ENCODE data around the gene ZC2HC1B. TPM values are rescaled to one million over a fixed set of nuclear protein-coding genes. Genes with fewer than 3 reads are reported as not detected.

Gene ZC2HC1B
- total and polyA plus RNA-seq, 4 donors: 0.28 TPM; not detected in 3

- ATAC-seq (ENCODE audit: insufficient read depth, low FRiP score): peak; percentile 19
- Histone ChIP-seq H3K4me1 (ENCODE audit: control insufficient read depth in 5 of 5, insufficient read depth in 5 of 5, low read length in 5 of 5) (peaks cover 0 to 33% (median 8%) of the 10 kb centered on the region in 5 donors), H3K4me3 (no peak overlapping the region), H3K9ac (ENCODE audit: insufficient read depth in 1 of 2, low read length in 2 of 2) (peak overlapping the region in 1 of 2 donors; percentile 14), H3K27me3 (ENCODE audit: control insufficient read depth in 3 of 3, insufficient read depth in 3 of 3, low read length in 2 of 3) (no peaks in the 10 kb centered on the region), H3K27ac (ENCODE audit: low read depth in 1 of 2, low read length in 1 of 2) (peak overlapping the region; percentile 27 to 31), H3K9me3 (ENCODE audit: control insufficient read depth in 4 of 4, insufficient read depth in 3 of 4, low read length in 3 of 4) (no peaks in the 10 kb centered on the region), H3K36me3 (ENCODE audit: control insufficient read depth in 4 of 4, insufficient read depth in 4 of 4, low read length in 4 of 4) (peaks cover 0 to 2% (median 0%) of the 10 kb centered on the region in 4 donors)
- WGBS, 2 donors: 31 to 48% methylated on average over 6 of the region's 6 CpGs
- peak; percentile 88 to 98 (median 97) for DNase-seq
- TF ChIP-seq, protein P1, sequence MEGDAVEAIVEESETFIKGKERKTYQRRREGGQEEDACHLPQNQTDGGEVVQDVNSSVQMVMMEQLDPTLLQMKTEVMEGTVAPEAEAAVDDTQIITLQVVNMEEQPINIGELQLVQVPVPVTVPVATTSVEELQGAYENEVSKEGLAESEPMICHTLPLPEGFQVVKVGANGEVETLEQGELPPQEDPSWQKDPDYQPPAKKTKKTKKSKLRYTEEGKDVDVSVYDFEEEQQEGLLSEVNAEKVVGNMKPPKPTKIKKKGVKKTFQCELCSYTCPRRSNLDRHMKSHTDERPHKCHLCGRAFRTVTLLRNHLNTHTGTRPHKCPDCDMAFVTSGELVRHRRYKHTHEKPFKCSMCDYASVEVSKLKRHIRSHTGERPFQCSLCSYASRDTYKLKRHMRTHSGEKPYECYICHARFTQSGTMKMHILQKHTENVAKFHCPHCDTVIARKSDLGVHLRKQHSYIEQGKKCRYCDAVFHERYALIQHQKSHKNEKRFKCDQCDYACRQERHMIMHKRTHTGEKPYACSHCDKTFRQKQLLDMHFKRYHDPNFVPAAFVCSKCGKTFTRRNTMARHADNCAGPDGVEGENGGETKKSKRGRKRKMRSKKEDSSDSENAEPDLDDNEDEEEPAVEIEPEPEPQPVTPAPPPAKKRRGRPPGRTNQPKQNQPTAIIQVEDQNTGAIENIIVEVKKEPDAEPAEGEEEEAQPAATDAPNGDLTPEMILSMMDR (IDR thresholded peaks at IDR 0.05; ENCODE audit: control extremely low read depth, extremely low read depth): no peak
Observed at GRCh38 chr6:143901885-143902750, 37.8 kb downstream of the ZC2HC1B start.

DNA sequence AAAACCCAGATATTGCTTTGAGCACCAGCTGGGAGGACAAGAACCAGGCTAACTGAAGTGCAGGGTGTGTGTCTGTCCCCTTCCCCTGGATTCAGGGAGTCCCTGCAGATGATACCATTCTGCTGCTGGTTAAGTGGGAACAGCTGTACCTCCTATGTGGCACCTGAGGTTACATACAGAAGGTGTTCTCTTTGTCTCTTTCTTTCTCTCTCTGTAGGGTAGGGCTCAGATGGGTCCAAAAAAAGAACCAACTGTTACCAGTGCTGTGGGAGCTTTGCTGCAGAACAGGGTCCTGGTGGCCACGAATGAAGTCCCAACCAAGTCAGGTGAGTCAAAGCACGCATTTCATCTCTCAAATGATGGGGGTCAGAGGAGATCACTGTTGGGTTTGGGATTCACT is 38.6 kb downstream of the ZC2HC1B start:
- Histone ChIP-seq H3K9ac (ENCODE audit: insufficient read depth in 1 of 2, low read length in 2 of 2) (no peak overlapping the region), H3K27me3 (ENCODE audit: control insufficient read depth in 3 of 3, insufficient read depth in 3 of 3, low read length in 2 of 3) (no peaks in the 10 kb centered on the region), H3K27ac (ENCODE audit: low read depth in 1 of 2, low read length in 1 of 2) (no peak overlapping the region), H3K9me3 (ENCODE audit: control insufficient read depth in 4 of 4, insufficient read depth in 3 of 4, low read length in 3 of 4) (no peaks in the 10 kb centered on the region), H3K4me1 (ENCODE audit: control insufficient read depth in 5 of 5, insufficient read depth in 5 of 5, low read length in 5 of 5) (peaks cover 0 to 33% (median 8%) of the 10 kb centered on the region in 5 donors), H3K36me3 (ENCODE audit: control insufficient read depth in 4 of 4, insufficient read depth in 4 of 4, low read length in 4 of 4) (peaks cover 0 to 2% (median 0%) of the 10 kb centered on the region in 4 donors), H3K4me3 (no peak overlapping the region)
- peak in 1 of 3 donors; percentile 12 for DNase-seq
- 96 to 98% methylated on average over 2 of the region's 2 CpGs for WGBS, 2 donors
- ATAC-seq (ENCODE audit: insufficient read depth, low FRiP score): no peak
- TF ChIP-seq, protein P1 (IDR thresholded peaks at IDR 0.05; ENCODE audit: control extremely low read depth, extremely low read depth): no peak

DNA sequence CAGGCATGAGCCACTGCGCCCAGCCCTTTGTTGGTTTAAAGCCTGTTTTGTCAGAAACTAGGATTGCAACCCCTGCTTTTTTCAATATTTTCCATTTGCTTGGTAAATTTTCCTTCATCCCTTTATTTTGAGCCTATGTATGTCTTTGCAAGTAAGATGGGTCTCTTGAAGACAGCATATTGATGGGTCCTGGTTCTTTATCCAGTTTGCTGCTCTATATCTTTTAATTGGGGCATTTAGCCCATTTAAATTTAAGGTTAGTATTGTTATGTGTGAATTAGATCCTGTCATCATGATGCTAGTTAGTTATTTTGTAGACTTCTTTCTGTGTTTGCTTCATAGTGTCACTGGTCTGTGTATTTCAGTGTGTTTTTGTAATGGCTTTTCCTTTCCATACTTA is 46.8 kb downstream of the ZC2HC1B start:
- Histone ChIP-seq H3K36me3 (ENCODE audit: control insufficient read depth in 4 of 4, insufficient read depth in 4 of 4, low read length in 4 of 4) (peaks cover 0 to 2% (median 0%) of the 10 kb centered on the region in 4 donors), H3K9ac (ENCODE audit: insufficient read depth in 1 of 2, low read length in 2 of 2) (no peak overlapping the region), H3K27ac (ENCODE audit: low read depth in 1 of 2, low read length in 1 of 2) (no peak overlapping the region), H3K9me3 (ENCODE audit: control insufficient read depth in 4 of 4, insufficient read depth in 3 of 4, low read length in 3 of 4) (peaks cover 0 to 9% (median 2%) of the 10 kb centered on the region in 4 donors), H3K4me3 (no peak overlapping the region), H3K27me3 (ENCODE audit: control insufficient read depth in 3 of 3, insufficient read depth in 3 of 3, low read length in 2 of 3) (no peaks in the 10 kb centered on the region), H3K4me1 (ENCODE audit: control insufficient read depth in 5 of 5, insufficient read depth in 5 of 5, low read length in 5 of 5) (no peaks in the 10 kb centered on the region)
- DNase-seq: no peak
- WGBS, 2 donors: 96 to 100% methylated on average over 1 of the region's 1 CpG
- ATAC-seq (ENCODE audit: insufficient read depth, low FRiP score): no peak
- TF ChIP-seq, protein P1 (IDR thresholded peaks at IDR 0.05; ENCODE audit: control extremely low read depth, extremely low read depth): no peak

Data from lung (tissue), 12 donors.